Iris pigment epithelial cell (primary cell): ENCODE data around the gene STRBP.
"Not testable (repeated sequence)": the region's sequence is repeated elsewhere in the genome, so short reads cannot be mapped to it uniquely, and the experiment has no call there.

Experiments
- DNase-seq: peaks from one replicate; pipeline ENCODE4 v3.0.0-alpha.2; 2011; ENCODE audit warnings: low read depth

Gene STRBP

DNA sequence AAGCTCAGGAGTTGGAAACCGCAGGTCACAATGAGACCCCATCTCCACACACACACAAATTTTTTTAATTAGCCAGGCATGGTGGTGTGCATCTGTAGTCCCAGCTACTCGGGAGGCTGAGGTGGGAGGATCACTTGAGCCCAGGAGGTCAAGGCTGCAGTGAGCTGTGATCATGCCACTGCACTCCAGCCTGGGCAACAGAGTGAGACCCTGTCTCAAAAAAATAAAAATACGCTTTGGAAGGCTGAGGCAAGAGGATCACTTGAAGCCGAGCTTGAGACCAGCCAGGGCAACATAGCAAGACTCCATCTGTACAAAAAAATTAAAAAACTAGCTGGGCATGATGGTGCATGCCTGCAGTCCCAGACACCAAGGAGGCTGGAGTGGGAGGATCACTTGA lies 19.2 kb downstream of the STRBP start:
- DNase-seq = not testable (repeated sequence)

GRCh38 chr9:123248630-123249029 lies 19.8 kb downstream of the STRBP start:
- no peak for DNase-seq

DNA sequence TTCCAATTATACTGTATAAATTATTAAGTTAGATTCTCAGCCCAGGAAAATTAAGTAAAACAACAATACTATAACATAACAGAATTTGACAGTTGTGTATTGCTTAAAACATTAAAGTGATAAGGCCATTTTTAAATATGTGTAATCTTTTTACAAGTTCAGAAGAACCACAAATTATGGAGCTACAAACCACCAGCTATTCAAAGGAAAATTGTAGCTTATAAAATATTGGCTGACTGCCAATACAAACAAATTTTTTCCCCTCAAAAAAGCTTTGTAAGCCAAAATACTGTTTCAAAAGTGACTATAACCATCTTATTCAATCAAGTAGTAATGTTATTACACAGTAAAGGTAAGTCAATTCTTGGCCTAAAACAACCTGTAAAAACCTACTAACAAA lies 21.9 kb downstream of the STRBP start:
- peak; percentile 9 for DNase-seq

DNA sequence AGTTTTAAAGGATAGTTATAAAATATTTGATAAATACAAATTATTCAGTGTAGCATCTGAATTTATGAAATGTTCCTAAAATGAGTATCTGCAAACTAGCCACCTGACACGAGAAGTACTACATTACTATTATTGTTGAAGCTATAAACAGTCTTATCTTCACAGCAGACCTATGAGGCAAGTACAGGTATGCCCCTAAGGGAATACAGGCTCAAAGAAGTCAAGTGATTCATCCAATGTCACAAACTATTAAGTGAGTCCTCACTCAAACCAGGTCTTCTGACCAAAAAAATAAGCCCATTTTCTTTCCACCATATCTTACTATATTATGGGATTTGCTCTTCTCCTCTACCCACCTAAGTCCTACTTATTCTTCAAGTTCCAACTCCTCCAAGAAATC lies 28.7 kb downstream of the STRBP start:
- DNase-seq = no peak

- no peak for DNase-seq
These were observed 30.0 kb downstream of the STRBP start for GRCh38 chr9:123238365-123238764.

- DNase-seq = no peak
These were observed 31.2 kb downstream of the STRBP start for GRCh38 chr9:123237220-123237619.

- no peak for DNase-seq
These were observed 32.9 kb downstream of the STRBP start for GRCh38 chr9:123235448-123235847.

DNA sequence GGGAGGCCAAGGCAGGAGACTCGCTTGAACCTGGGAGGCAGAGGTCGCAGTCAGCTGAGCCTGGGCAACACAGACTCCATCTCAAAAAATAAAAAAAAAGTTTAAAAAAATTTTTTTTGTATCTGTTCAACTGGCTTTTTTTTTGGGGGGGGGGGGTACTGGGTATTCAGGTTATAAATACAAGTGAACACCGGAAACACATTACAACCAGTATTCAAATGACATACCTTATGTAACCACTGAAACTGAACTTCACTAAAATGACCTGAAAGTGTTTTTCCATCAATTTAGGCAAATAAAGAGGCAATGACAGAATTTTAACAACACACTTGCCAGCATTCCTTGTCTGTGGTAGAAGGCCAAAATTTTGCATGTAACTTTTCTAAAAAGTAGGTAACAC lies 33.5 kb downstream of the STRBP start:
- no peak for DNase-seq

DNA sequence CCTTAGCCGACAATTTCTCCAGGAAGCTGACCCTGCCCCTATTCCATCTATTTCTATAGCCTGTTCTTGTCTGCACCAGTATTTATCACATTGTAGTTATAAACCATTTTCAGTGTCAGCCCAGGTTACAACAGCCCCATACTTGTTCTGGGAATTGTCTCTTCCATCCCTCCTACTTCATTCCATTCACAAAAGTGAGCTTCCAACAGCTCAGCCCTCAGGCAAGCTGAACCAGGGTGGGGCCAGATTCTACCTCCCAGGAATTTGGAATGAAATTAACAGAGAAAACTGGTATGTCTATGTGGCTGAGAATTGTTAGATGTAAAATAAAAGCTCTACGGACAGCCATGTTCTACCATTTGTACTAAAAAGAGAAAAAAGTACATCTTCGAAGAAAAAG lies 36.1 kb downstream of the STRBP start:
- no peak for DNase-seq

DNA sequence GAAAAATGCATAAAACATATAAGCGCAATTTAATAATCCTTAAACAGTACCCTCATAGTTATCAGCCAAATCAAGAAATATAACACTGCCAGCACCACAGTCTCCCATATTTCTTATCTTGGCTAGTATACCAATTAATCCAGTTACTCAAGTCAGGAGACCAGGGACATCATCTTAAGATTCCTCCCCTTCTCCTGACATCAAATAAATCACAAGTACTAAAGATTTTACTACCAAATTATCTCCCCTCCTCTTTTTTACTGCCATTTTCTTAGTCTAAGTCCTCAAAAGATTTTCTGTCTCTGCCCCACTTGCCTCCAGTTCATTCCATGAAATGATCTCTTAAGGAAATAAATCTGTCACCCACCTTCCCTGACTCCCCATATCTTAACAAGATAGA lies 37.0 kb downstream of the STRBP start:
- DNase-seq = no peak

DNA sequence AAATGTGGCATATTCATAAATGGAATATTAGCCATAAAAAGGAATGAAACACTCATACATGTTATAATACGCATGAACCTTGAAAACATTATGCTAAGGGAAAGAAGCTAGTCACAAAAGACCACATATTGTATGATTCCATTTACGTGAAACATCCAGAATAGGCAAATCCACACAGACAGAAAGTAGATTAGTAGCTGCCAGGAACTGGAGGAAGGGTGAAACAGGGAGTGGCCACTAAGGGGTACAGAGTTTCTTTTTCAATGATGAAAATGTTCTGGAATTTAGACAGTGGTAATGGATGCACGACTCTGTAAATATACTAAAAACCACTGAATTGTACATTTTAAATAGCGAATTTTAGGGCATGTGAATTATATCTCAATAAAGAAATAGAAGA lies 39.4 kb downstream of the STRBP start:
- no peak for DNase-seq

GRCh38 chr9:123225995-123226394 lies 42.4 kb downstream of the STRBP start:
- DNase-seq = peak; percentile 13

DNA sequence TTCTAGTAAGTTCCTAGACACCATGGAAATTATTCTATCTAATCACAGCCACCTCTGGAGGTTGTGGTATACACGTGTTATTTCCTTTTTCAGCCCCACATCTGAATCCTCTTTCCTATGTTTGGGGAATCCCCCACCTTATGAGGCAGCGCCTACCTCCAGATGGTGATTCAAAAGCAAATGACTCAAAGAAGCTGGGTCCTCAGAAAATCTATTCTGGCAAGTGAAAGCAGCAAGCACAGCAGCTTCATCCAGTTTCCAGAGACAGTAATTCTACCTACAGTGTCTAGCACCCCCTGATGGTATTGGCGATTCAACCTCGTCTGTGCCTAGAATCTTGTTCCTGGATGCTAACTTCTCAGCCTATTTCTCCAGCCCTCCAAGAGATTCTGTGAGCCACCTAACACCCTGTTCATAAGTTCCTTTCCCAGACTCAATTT lies 43.0 kb downstream of the STRBP start:
- peak; percentile 88 for DNase-seq

- DNase-seq = no peak
These were observed 48.3 kb downstream of the STRBP start for GRCh38 chr9:123220127-123220526.

- DNase-seq = no peak
These were observed 49.6 kb downstream of the STRBP start for GRCh38 chr9:123218831-123219230.

DNA sequence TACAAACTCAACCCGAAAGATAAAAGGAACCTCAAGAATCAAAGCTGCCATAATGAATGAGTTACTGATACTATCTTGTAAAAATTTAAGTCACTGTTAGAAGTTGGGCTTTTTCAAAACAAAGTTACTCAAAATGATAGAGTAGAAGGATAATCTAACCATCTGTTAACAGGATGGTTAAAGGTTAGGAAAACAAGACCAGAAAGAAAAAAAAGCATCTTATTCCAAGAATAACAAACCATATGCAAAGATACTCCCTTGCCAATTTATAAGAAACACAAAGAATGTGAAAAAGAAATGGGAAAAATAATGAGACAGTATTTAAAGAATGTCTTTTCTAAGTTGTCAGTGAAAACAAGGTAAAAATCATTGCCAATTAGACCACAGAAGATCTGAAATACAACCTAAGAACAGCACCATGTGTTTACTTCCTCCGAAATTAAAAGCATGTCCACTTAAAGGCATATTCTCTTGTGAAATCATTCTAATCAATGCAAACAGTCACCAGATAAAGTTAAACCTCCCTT lies 51.2 kb downstream of the STRBP start:
- peak; percentile 47 for DNase-seq

DNA sequence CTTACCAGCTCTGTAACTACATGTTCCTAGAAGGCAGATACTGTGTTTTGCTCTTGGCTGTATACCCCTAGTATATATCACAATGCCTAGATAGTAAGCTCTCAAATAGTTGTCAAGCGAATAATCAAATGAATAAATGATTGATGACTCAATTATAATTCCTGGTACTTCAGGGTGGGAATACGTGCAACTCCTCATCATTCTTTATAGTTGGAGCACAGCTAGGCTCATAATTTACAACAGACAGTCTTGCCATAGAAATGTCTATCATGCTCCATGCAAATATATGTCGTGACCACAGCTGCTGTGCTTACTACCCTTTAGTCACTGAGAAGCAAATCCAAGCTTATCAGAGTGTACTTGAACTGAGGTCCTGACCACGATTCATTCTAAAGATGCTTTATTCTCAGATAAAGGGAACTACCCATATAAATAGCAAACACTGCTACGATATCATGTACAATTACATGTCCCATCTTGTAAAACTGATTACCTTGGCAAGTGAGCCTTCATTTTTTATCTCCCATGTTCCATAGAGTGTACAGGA lies 52.1 kb downstream of the STRBP start:
- DNase-seq = peak; percentile 31

DNA sequence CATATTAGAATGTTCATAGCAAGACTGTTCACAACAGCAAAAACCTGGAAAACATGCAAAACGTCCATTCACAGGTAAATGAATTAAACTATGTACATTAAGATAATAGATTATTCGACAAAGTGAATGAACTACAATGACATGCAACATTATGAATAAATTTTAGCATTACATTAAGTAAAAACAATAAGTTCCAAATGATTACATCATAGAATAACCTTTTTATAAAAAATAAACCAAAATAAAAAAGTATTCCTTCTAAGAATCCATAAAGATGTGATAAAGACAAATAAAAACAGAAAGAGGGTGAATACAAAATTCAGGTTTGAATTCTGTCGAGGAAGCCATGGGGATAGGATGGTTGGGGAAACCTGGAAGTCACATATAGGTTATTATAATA lies 57.3 kb downstream of the STRBP start:
- DNase-seq = no peak

- no peak for DNase-seq
These were observed 59.7 kb downstream of the STRBP start for GRCh38 chr9:123208626-123209174.

GRCh38 chr9:123206065-123206464 lies 62.3 kb downstream of the STRBP start:
- no peak for DNase-seq

- no peak for DNase-seq
These were observed 67.3 kb downstream of the STRBP start for GRCh38 chr9:123201083-123201482.

- DNase-seq = not testable (repeated sequence)
These were observed 67.9 kb downstream of the STRBP start for GRCh38 chr9:123200469-123200868.

GRCh38 chr9:123196124-123196523 lies 72.3 kb downstream of the STRBP start:
- no peak for DNase-seq

- DNase-seq = no peak
These were observed 74.4 kb downstream of the STRBP start for GRCh38 chr9:123194023-123194422.
